ENCODE results near the gene TNP2. TPM values are rescaled to one million over a fixed set of nuclear protein-coding genes. Genes with fewer than 3 reads are reported as not detected.

The TNP2 gene
- polyA plus RNA-seq, 1 of the 3 experiments (the other 2 are of a cell fraction): not detected

DNA sequence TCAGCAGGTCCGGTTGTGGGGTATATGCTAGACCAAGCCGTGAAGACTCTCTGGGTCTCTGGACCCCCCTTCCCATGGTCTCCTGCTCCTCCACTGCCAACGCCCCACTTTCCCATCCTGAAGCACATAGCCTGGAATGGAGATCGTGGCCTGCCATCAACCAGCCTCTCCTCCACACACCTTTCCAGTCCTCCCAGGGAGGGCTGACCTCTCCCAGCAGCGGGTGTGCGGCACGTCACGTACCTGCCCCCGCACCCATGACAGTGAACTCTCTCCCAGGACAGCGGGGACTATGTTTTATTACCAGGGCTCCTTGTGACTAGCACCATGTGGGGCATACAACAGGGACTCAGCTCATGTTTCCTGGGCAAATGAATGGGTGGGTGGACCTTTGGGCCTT lies 2.5 kb upstream of the TNP2 start (continued):
- TF ChIP-seq, protein P1, sequence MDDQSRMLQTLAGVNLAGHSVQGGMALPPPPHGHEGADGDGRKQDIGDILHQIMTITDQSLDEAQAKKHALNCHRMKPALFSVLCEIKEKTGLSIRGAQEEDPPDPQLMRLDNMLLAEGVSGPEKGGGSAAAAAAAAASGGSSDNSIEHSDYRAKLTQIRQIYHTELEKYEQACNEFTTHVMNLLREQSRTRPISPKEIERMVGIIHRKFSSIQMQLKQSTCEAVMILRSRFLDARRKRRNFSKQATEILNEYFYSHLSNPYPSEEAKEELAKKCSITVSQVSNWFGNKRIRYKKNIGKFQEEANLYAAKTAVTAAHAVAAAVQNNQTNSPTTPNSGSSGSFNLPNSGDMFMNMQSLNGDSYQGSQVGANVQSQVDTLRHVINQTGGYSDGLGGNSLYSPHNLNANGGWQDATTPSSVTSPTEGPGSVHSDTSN (IDR thresholded peaks at IDR 0.05): no peak
- no peak for TF ChIP-seq MXI1 (IDR thresholded peaks at IDR 0.05; ENCODE audit: low read depth, low read length)
- TF ChIP-seq FOSL2 (IDR thresholded peaks at IDR 0.05; ENCODE audit: borderline replicate concordance, low read depth): no peak
- TF ChIP-seq, protein P2, sequence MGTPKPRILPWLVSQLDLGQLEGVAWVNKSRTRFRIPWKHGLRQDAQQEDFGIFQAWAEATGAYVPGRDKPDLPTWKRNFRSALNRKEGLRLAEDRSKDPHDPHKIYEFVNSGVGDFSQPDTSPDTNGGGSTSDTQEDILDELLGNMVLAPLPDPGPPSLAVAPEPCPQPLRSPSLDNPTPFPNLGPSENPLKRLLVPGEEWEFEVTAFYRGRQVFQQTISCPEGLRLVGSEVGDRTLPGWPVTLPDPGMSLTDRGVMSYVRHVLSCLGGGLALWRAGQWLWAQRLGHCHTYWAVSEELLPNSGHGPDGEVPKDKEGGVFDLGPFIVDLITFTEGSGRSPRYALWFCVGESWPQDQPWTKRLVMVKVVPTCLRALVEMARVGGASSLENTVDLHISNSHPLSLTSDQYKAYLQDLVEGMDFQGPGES (IDR thresholded peaks at IDR 0.05; ENCODE audit: low read depth, low read length): no peak
- no peak for TF ChIP-seq MEF2A (IDR thresholded peaks at IDR 0.05; ENCODE audit: borderline replicate concordance, low read depth)
- TF ChIP-seq GABPA (IDR thresholded peaks at IDR 0.05; ENCODE audit: low read depth): no peak
- no peak for TF ChIP-seq NRF1 (IDR thresholded peaks at IDR 0.05; ENCODE audit: low read depth, low read length)
- no peak for TF ChIP-seq FOXM1 (IDR thresholded peaks at IDR 0.05; ENCODE audit: low read depth)
- TF ChIP-seq, protein P3, sequence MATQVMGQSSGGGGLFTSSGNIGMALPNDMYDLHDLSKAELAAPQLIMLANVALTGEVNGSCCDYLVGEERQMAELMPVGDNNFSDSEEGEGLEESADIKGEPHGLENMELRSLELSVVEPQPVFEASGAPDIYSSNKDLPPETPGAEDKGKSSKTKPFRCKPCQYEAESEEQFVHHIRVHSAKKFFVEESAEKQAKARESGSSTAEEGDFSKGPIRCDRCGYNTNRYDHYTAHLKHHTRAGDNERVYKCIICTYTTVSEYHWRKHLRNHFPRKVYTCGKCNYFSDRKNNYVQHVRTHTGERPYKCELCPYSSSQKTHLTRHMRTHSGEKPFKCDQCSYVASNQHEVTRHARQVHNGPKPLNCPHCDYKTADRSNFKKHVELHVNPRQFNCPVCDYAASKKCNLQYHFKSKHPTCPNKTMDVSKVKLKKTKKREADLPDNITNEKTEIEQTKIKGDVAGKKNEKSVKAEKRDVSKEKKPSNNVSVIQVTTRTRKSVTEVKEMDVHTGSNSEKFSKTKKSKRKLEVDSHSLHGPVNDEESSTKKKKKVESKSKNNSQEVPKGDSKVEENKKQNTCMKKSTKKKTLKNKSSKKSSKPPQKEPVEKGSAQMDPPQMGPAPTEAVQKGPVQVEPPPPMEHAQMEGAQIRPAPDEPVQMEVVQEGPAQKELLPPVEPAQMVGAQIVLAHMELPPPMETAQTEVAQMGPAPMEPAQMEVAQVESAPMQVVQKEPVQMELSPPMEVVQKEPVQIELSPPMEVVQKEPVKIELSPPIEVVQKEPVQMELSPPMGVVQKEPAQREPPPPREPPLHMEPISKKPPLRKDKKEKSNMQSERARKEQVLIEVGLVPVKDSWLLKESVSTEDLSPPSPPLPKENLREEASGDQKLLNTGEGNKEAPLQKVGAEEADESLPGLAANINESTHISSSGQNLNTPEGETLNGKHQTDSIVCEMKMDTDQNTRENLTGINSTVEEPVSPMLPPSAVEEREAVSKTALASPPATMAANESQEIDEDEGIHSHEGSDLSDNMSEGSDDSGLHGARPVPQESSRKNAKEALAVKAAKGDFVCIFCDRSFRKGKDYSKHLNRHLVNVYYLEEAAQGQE (IDR thresholded peaks at IDR 0.05; ENCODE audit: low read depth, low read length): no peak

DNA sequence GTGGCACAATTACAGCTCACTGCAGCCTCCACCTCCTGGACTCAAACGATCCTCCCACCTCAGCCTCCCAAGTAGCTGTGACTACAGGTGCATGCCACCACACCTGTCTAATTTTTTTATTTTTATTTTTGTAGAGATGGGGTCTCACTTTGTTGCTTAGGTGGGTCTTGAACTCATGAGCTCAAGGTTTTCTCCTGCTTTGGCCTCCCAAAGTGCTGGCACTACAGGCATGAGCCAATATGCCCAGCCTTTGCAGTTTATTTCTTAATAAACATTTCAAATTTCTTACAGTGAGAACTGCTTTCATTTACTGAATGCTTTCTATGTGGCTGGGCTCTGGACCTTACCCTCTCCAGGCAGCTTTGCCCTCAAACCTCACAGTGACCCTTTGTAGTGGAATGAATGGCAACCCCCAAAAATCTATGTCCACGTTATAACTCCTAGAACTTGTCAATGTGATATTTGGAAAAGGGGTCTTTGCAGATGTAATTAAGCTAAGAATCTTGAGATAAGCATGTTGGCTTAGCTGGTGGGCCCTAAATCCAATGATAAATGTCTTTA lies 1.6 kb upstream of the TNP2 start:
- no peaks in the 10 kb centered on the region for H3K36me3 ChIP-seq (replicated peaks in 1 of 2; ENCODE audit: control insufficient read depth in 1 of 2, insufficient read depth in 2 of 2, low read length in 1 of 2)
- H3K79me2 ChIP-seq (ENCODE audit: insufficient read depth): no peaks in the 10 kb centered on the region
- no peak overlapping the region for H3K4me2 ChIP-seq
- POLR2A ChIA-PET: interaction anchor here (0.5 kb wide), 1 partner anchor 473 kb away, joined by 3 read pairs; no protein-coding TSS in a partner anchor
- no peaks in the 10 kb centered on the region for H4K20me1 ChIP-seq (ENCODE audit: insufficient read depth)
- CTCF ChIA-PET: interaction anchor here (0.6 to 1.7 kb wide), 5 partner anchors 14 to 307 kb away, joined by 3 to 7 read pairs (median 3); no protein-coding TSS in a partner anchor
- 75% methylated on average over 2 of the region's 2 CpGs for WGBS (ENCODE audit: low lambda C conversion rate)
- no peak overlapping the region for H2AFZ ChIP-seq (ENCODE audit: low read depth)
- H3K9me3 ChIP-seq: no peaks in the 10 kb centered on the region
- H3F3A ChIP-seq (replicated peaks; ENCODE audit: insufficient read depth): no peaks in the 10 kb centered on the region
- no peak for DNase-seq
- no peak overlapping the region for H3K27ac ChIP-seq (ENCODE audit: low read depth in 2 of 2, low read length in 1 of 2)
- TF ChIP-seq POLR2AphosphoS5 (IDR thresholded peaks at IDR 0.05; ENCODE audit: low read depth, low read length) (no peak), FOSL2 (IDR thresholded peaks at IDR 0.05; ENCODE audit: borderline replicate concordance, low read depth) (no peak), EP300 (IDR thresholded peaks at IDR 0.05; ENCODE audit: borderline replicate concordance in 1 of 2, low read depth in 1 of 2, low read length in 1 of 2) (no peak), RFX5 (IDR thresholded peaks at IDR 0.05; ENCODE audit: low read length) (no peak), GATA2 (CRISPR knock-in tag; IDR thresholded peaks at IDR 0.05) (no peak), ELF1 (IDR thresholded peaks at IDR 0.05) (no peak), NRF1 (IDR thresholded peaks at IDR 0.05; ENCODE audit: low read depth, low read length) (no peak), RAD21 (IDR thresholded peaks at IDR 0.05; ENCODE audit: low read length) (no peak), SIN3A (IDR thresholded peaks at IDR 0.05; ENCODE audit: borderline replicate concordance, low read depth, low read length) (no peak), CHD2 (IDR thresholded peaks at IDR 0.05; ENCODE audit: low read length, partially characterized antibody) (no peak), TEAD4 (IDR thresholded peaks at IDR 0.05; ENCODE audit: borderline replicate concordance, insufficient read depth) (no peak), MEF2A (IDR thresholded peaks at IDR 0.05; ENCODE audit: borderline replicate concordance, low read depth) (no peak), TCF12 (IDR thresholded peaks at IDR 0.05) (no peak)
- TF ChIP-seq, protein P1 (IDR thresholded peaks at IDR 0.05): no peak
- TF ChIP-seq, protein P2 (IDR thresholded peaks at IDR 0.05; ENCODE audit: low read depth, low read length): no peak
- no peak overlapping the region for H3K9ac ChIP-seq
- no peaks in the 10 kb centered on the region for H3K4me1 ChIP-seq (ENCODE audit: control insufficient read depth in 1 of 2, insufficient read depth in 2 of 2, low read depth in 1 of 2, low read length in 1 of 2)
- no peak overlapping the region for H3K4me3 ChIP-seq (ENCODE audit: low read depth in 2 of 2, low read length in 1 of 2)
- no peaks in the 10 kb centered on the region for H3K9me2 ChIP-seq
- H3K27me3 ChIP-seq (ENCODE audit: insufficient read depth): no peaks in the 10 kb centered on the region; the same call in 1 of the 2 replicates

All from SK-N-SH (cell line).